CD4-positive, alpha-beta T cell treated with Interleukin-21 for 1 hour (primary cell): ENCODE measurements around the gene SHMT2.

Experiments
- DNase-seq: peaks from one replicate; pipeline ENCODE4 v3.0.0-alpha.2; 2020

Gene SHMT2

DNA sequence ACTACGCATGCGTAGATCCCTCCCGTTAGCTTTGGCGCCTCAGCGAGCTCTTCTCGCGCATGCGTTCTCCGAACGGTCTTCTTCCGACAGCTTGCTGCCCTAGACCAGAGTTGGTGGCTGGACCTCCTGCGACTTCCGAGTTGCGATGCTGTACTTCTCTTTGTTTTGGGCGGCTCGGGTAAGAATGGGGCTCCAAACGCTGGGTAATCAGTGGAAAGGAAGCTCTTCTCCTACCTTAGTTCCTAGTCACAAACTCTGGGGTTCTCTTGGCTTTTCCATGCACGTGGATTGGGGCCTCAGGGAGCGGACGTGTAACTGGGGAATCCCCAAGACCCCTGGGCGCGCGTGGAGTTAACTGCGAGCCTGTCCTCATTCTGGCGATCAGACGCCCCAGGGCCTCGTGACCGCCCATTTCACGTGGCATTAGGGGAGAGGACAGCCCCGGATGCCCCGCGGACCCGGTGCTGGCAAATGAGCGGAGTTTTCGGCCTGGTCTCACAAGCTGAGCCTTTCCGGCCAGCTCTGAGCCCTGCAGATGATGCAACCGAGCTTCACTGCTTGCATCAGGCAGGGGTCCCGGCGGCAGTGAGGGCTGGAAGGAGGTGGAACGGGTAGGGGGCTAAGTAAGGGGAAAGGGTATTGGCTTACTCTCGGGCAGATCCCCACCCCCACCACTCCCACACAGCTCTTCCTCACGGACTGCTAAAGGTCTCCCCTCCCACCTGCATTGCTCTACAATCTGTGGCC, at the start of gene SHMT2:
SHMT2 (plus strand) TSS at position 78 of the 747 bp plus-strand sequence; CDS start at position 146, 68 bp downstream.
- DNase-seq, result peak; percentile 94

DNA sequence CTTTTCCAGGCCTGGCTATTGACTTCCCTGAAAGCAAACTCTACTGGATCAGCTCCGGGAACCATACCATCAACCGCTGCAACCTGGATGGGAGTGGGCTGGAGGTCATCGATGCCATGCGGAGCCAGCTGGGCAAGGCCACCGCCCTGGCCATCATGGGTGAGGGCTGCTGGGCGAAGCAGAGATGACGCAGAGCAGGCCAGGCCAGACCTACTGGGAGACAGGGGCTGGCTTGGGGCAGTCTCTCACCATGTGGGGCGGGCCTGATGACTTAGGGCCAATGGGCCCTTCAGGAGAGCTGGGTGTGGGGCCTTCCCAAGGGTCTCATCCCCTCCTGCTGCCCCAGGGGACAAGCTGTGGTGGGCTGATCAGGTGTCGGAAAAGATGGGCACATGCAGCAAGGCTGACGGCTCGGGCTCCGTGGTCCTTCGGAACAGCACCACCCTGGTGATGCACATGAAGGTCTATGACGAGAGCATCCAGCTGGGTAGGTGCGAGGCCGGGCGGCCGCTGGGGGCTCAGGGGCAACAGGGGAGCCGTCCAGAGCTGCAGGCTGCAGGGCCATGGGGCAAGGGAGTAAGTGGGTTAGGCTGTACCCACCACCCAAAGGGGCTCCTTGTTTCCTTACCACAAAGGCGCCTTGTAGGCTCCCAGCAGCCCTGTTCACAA, 49.1 kb upstream of the SHMT2 start:
- no peak for DNase-seq

DNA sequence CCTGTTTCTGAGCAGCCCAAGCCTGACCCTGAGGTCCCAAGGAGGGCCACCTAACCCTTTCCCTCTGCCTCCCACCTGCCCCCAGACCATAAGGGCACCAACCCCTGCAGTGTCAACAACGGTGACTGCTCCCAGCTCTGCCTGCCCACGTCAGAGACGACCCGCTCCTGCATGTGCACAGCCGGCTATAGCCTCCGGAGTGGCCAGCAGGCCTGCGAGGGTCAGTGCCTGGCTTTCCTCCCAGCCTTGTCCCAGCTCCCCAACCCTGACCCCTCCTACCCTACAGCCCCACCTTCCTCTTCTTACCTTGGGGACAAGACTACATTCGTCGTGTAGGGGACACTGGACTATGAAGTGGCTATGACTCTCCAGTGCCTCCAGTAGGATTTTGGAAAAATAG, 48.4 kb upstream of the SHMT2 start:
- no peak for DNase-seq

DNA sequence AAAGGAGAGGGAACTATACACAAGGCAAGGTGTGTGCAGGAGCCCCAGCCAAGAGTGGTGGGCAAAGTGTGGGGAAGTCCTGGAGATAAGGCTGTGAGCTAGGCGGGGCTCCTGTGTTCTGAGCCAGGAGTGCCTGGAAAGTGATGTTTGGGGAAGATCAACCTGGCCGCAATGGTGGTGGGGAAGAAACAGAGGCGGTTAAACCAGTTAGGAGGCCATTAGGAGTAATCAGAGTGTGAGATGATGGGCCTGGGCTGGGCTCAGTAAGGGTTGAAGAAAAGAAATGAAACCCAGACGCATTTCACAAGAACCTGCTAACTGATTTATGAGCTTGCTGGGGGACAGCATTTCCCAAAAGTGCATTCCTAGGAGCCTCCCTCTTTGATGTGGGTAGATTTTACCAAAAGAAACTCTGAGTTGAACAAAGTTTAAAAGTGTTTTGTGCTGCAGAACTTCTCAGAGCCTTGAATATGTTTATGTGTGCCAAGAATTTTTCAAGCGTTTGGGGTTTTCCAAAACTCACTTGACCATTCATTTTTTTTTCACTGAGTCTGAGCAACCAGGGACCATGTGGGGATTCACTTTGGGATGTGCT, 47.9 kb upstream of the SHMT2 start:
- no peak for DNase-seq

- DNase-seq, result peak; percentile 78
These were observed 46.5 kb upstream of the SHMT2 start for GRCh38 chr12:57182918-57183575.

DNA sequence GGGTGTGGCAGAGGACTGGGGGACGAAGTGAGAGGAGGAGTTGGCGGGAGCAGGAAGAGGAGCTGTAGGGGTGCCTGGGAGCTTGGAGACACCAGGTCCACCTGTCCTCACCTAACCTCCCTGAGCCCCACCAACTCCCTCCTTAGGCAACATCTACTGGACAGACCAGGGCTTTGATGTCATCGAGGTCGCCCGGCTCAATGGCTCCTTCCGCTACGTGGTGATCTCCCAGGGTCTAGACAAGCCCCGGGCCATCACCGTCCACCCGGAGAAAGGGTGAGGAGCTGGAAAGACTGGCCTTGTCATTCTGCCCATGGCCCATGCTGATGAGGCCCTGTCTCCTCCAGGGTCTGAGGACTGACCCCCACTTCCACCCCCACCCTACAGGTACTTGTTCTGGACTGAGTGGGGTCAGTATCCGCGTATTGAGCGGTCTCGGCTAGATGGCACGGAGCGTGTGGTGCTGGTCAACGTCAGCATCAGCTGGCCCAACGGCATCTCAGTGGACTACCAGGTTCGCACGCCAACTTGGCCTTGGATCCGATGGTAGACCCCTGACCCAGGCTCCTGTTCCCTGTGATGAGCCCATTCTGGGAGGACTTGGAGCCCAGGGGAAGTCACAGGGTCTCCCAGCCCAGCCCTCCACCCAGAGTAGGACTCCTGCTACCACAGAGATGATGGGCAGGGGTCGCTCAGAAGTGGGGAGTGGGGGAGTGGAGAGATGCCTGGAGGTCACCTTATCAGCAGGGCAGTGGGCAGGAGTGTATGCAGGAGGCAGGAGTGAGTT, 45.4 kb upstream of the SHMT2 start:
- no peak for DNase-seq

GRCh38 chr12:57185403-57185802, 44.1 kb upstream of the SHMT2 start:
- no peak for DNase-seq

DNA sequence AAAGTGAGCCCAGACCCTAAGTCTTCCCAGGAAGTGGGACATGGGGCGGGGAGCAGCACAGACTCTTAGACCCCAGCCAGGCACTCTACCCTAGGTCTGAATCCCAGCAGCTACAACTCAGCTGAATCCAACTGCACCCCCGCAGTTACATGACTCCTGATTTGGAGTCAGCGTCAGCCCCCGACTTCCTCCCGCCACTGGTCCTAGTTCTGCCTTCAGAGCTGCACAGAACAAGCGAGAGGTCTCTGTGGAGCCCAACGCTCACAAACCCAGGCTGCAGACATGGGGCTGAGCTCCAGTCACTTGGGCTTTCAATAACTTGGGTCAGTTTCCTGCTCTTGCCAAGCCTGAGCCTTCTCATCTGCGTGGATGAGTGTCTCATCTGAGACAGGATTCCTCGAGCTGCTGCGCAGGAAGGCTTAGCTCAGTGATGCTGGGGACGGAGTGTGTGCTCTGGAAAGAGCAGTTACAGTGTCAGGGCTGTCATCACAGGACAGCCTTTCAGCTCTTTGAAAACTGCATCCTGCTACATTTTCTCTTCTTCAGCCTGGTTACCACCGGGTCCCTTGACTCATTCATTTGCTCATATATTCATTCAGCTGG, 43.5 kb upstream of the SHMT2 start:
- no peak for DNase-seq

DNA sequence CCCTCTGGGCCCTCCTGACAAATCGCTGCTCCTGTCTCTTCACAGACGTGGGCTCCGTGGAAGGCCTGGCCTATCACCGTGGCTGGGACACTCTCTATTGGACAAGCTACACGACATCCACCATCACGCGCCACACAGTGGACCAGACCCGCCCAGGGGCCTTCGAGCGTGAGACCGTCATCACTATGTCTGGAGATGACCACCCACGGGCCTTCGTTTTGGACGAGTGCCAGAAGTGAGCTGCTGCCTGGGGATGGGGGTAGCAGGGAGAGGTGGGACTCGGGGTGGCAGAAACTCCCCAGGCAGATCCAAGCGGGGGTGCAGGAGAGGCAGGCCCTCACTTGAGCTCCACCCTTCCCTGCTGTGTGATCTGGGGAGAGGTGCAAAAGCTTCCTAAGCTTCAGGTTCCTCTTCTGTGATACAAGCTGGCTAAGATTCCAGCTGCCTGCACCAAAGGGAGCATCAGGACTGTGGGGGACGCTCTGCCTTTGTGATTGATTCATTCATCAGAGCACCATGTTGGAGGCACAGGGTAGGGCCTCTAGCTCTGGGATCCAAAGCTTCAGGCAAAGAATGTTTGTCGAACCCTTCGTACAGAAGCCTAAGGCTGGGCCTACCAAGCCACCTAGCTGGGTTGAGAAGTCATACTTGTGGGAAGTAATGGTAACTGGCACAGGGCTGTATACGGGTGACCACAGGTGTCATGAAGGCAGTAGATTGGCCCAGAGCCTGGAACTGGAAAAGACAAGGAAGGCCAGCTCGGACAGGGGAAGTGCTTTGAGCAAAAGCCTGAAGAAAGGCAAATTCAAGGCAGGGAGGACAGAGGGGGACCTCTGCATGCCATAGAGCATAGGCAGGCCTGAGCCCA, 42.1 kb upstream of the SHMT2 start:
- no peak for DNase-seq

GRCh38 chr12:57188090-57188425, 41.5 kb upstream of the SHMT2 start:
- no peak for DNase-seq

- no peak for DNase-seq
These were observed 39.5 kb upstream of the SHMT2 start for GRCh38 chr12:57190037-57190436.

DNA sequence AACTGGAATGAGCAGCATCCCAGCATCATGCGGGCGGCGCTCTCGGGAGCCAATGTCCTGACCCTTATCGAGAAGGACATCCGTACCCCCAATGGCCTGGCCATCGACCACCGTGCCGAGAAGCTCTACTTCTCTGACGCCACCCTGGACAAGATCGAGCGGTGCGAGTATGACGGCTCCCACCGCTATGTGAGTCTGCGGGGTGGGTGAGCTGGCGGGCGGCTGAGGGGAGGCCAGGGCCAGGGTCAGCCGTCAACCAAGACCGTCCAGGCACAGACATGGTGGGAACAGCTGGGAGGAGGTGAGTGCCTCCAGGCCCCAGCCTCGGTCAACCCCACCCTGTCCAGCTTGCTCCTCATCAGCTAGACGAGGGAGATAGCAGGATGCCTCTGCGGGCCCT, 38.7 kb upstream of the SHMT2 start:
- DNase-seq, result no peak

DNA sequence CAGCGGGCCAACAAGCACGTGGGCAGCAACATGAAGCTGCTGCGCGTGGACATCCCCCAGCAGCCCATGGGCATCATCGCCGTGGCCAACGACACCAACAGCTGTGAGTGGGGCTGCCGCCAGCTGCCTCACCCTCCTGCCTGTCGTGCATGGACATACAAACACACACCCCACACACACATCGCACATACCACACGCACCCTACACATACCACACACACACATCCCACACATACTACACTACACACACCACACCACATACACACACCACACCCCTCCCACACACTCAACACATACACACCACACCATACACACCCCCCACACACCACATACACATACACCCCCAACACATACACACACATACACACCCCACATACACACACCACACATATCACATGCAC, 38.1 kb upstream of the SHMT2 start:
- no peak for DNase-seq

GRCh38 chr12:57192920-57193319, 36.6 kb upstream of the SHMT2 start:
- no peak for DNase-seq

DNA sequence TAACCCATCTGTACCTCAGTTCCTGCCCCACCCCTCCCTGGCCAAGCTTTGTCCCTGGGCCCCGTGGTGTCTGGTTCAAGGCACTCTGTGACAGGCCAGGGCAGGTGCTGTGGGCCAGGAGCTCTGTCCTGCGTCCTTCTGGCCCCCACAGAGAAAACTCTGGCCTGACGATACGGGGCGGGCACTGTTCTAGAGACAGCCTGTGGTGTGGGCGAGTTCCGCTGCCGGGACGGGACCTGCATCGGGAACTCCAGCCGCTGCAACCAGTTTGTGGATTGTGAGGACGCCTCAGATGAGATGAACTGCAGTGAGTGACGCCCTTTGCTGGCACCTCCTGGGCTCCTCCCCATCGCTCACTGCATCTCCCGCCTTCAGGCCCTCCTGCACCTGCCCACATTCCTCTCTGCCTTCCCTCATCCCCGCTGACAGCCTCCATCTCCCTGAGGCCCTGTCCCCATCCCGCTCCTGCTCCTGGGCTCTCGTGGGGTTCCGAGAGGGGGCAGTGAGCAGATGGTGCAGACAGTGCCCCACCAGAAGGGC, 35.7 kb upstream of the SHMT2 start:
- no peak for DNase-seq

GRCh38 chr12:57194253-57194652, 35.3 kb upstream of the SHMT2 start:
- no peak for DNase-seq

- no peak for DNase-seq
These were observed 34.3 kb upstream of the SHMT2 start for GRCh38 chr12:57195186-57195585.

- DNase-seq, result no peak
These were observed 33.7 kb upstream of the SHMT2 start for GRCh38 chr12:57195611-57196371.

- no peak for DNase-seq
These were observed 33.1 kb upstream of the SHMT2 start for GRCh38 chr12:57196439-57196838.

DNA sequence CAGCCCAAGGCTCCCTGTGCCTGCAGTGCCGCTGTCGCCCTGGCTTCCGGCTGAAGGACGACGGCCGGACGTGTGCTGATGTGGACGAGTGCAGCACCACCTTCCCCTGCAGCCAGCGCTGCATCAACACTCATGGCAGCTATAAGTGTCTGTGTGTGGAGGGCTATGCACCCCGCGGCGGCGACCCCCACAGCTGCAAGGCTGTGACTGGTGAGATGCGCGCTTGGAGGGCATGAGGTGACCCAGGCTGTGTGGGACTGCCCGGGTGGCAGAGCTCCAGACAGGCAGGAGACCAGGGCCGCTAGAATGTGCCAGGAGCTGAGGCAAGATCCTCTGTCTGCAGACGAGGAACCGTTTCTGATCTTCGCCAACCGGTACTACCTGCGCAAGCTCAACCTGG, 32.6 kb upstream of the SHMT2 start:
- no peak for DNase-seq
